SU-DHL-6 (cell line): ENCODE measurements around the gene SLC9A9.

ENCODE experiments used
- H2AFZ ChIP-seq: fragments of 200-600 bp; sonication (generic); 2 replicates; pipeline ENCODE4 v1.6.1; 2014; ENCODE audit warnings: low read depth, mild to moderate bottlenecking, moderate library complexity, mixed read lengths, antibody characterized with exemption, low read length; ENCODE audit not compliant: severe bottlenecking
- H3F3A ChIP-seq: fragments of 200-600 bp; shearing (Covaris generic); 2 replicates; pipeline ENCODE4 v1.6.0; 2016; ENCODE audit warnings: antibody characterized with exemption, mild to moderate bottlenecking; ENCODE audit not compliant: insufficient read depth
- H3K27ac ChIP-seq: fragments of 200-600 bp; sonication (generic); 2 replicates; pipeline ENCODE4 v1.5.1; 2016; ENCODE audit warnings: low read depth, mild to moderate bottlenecking, low read length, moderate library complexity, mixed read lengths
- H3K27me3 ChIP-seq: fragments of 200-600 bp; sonication (generic), shearing (Covaris generic); 2 replicates; pipeline ENCODE4 v1.6.0; 2014; ENCODE audit warnings: mild to moderate bottlenecking, low read length
- H3K36me3 ChIP-seq: fragments of 200-600 bp; sonication (generic); 2 replicates; pipeline ENCODE4 v1.6.1; 2014; ENCODE audit warnings: mild to moderate bottlenecking, low read length, mixed read lengths
- H3K4me2 ChIP-seq: fragments of 300-600, 200-600 bp; shearing (Covaris generic), sonication (generic); 2 replicates; pipeline ENCODE4 v1.6.0; 2014; ENCODE audit warnings: low read length, low read depth, mild to moderate bottlenecking; ENCODE audit not compliant: poor library complexity, severe bottlenecking
- H3K4me3 ChIP-seq: fragments of 200-600 bp; sonication (generic); 2 replicates; pipeline ENCODE4 v1.5.1; 2014; ENCODE audit warnings: antibody characterized with exemption, low read length, mild to moderate bottlenecking, mixed read lengths; ENCODE audit not compliant: insufficient read depth, poor library complexity, severe bottlenecking
- H3K79me2 ChIP-seq: fragments of 200-600 bp; sonication (generic); 2 replicates; pipeline ENCODE4 v1.6.1; 2014; ENCODE audit warnings: mild to moderate bottlenecking, low read length, moderate library complexity; ENCODE audit not compliant: insufficient read depth
- H3K9ac ChIP-seq: fragments of 200-600 bp; sonication (generic); 2 replicates; pipeline ENCODE4 v1.7.0; 2014; ENCODE audit warnings: mild to moderate bottlenecking, low read length
- H3K9me2 ChIP-seq: fragments of 200-600 bp; sonication (generic); replicated peaks from 2 replicates; pipeline ENCODE4 v1.6.1; 2014; ENCODE audit warnings: low read length; ENCODE audit not compliant: insufficient read depth
- H3K9me3 ChIP-seq: fragments of 200-600 bp; sonication (generic); 2 replicates; pipeline ENCODE4 v1.6.1; 2014; ENCODE audit warnings: low read length, mixed read lengths; ENCODE audit not compliant: insufficient read depth
- H4K20me1 ChIP-seq: fragments of 200-600 bp; sonication (generic); 2 replicates; pipeline ENCODE4 v1.6.1; 2014; ENCODE audit warnings: low read depth, mild to moderate bottlenecking, antibody characterized with exemption, low read length, moderate library complexity, mixed read lengths
- EZH2phosphoT487 ChIP-seq: fragments of 200-600 bp; sonication (generic), shearing (Covaris generic); conservative IDR thresholded peaks from 2 replicates; pipeline ENCODE4 v1.6.1; 2018; ENCODE audit warnings: mild to moderate bottlenecking, antibody characterized with exemption, low read length, moderate library complexity, mixed read lengths
- TF ChIP-seq, protein P1 (sequence below): fragments of 200-600 bp; sonication (generic); IDR thresholded peaks from one replicate; pipeline ENCODE4 v1.5.1; 2017; ENCODE audit warnings: antibody characterized with exemption, mild to moderate bottlenecking, low read length, moderate library complexity; ENCODE audit not compliant: insufficient read depth, poor library complexity, severe bottlenecking

The SLC9A9 gene

DNA sequence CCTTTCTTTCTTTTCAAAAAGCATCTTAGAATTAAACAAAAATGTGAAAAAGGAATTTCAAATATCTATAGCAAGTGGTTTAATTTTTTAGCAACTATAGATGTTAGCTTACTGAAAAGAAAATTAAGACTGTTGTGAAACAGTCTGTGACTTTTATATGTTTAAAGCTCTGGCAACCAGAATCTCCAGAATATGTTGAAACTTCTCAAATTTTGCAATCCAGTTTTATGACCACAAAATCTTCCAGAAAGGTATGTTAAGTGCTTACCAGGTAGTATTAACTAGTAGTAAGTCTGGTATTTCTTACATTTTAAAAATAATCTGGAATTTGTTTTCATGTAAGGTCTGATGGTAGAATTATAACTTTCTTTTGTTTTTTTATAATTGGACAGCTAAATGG, 235.0 kb downstream of the SLC9A9 start:
- H2AFZ ChIP-seq, result no peak overlapping the region
- no peaks in the 10 kb centered on the region; the same call in 1 of the 2 replicates for H3K9me2 ChIP-seq
- H3K27ac ChIP-seq, result no peak overlapping the region
- H3K4me3 ChIP-seq, result no peak overlapping the region
- H3K4me2 ChIP-seq, result no peak overlapping the region
- no peak overlapping the region for H3K9ac ChIP-seq
- H4K20me1 ChIP-seq, result no peaks in the 10 kb centered on the region
- no peaks in the 10 kb centered on the region for H3K9me3 ChIP-seq
- no peaks in the 10 kb centered on the region for H3K36me3 ChIP-seq
- H3K27me3 ChIP-seq, result no peaks in the 10 kb centered on the region
- no peaks in the 10 kb centered on the region for H3K79me2 ChIP-seq
- no peaks in the 10 kb centered on the region for H3F3A ChIP-seq
- TF ChIP-seq, protein P1, sequence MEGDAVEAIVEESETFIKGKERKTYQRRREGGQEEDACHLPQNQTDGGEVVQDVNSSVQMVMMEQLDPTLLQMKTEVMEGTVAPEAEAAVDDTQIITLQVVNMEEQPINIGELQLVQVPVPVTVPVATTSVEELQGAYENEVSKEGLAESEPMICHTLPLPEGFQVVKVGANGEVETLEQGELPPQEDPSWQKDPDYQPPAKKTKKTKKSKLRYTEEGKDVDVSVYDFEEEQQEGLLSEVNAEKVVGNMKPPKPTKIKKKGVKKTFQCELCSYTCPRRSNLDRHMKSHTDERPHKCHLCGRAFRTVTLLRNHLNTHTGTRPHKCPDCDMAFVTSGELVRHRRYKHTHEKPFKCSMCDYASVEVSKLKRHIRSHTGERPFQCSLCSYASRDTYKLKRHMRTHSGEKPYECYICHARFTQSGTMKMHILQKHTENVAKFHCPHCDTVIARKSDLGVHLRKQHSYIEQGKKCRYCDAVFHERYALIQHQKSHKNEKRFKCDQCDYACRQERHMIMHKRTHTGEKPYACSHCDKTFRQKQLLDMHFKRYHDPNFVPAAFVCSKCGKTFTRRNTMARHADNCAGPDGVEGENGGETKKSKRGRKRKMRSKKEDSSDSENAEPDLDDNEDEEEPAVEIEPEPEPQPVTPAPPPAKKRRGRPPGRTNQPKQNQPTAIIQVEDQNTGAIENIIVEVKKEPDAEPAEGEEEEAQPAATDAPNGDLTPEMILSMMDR, result no peak
- TF ChIP-seq EZH2phosphoT487, result no peak

DNA sequence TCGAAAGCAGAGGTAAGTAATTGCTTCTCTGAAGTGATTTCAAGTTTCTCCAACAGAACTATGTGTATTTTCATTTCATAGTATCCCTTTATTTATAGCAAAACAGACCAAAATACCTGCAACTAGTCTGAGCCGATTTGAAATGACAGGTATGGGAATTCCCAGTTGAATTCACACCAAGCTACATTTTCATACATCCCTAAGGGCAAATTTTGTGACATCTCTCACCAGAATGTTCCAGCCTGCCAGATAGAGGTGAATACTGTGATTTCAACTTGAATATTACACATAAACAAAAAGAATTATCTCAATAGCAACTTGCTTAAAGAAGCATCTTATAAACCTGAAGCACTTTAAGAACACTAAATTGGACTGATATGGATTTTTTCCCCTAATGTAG, 235.7 kb downstream of the SLC9A9 start:
- H3K4me3 ChIP-seq, result no peak overlapping the region
- no peak overlapping the region for H2AFZ ChIP-seq
- no peaks in the 10 kb centered on the region for H3K36me3 ChIP-seq
- H3K9ac ChIP-seq, result no peak overlapping the region
- no peaks in the 10 kb centered on the region for H4K20me1 ChIP-seq
- no peaks in the 10 kb centered on the region for H3F3A ChIP-seq
- no peak overlapping the region for H3K27ac ChIP-seq
- H3K9me2 ChIP-seq, result no peaks in the 10 kb centered on the region
- H3K9me3 ChIP-seq, result no peaks in the 10 kb centered on the region
- no peaks in the 10 kb centered on the region for H3K27me3 ChIP-seq
- no peak overlapping the region for H3K4me2 ChIP-seq
- TF ChIP-seq, protein P1, result no peak
- TF ChIP-seq EZH2phosphoT487, result no peak
- no peaks in the 10 kb centered on the region for H3K79me2 ChIP-seq

DNA sequence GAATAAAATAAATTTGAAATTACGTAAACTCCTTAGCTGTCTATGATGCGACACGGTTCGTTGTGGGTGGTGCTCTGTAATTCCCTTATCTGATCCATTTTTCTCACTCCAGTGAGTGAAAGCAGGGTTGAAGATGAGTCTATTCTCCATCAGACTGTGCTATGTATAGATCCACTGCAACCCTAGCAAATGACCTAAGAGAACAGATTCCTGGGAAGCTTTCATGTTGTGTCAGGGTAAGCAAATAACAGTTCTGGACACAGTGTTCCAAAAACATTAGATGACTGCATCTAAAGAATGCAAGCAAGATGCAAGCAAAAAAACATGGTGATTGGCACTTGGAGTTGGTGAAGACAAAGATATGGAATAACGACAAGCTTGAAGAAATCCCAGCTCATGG, 239.3 kb downstream of the SLC9A9 start:
- Histone ChIP-seq H4K20me1 (no peaks in the 10 kb centered on the region), H3K27ac (no peak overlapping the region), H3K9me2 (no peaks in the 10 kb centered on the region), H3K9ac (no peak overlapping the region), H3K27me3 (no peaks in the 10 kb centered on the region), H3K4me3 (no peak overlapping the region), H3F3A (no peaks in the 10 kb centered on the region), H3K36me3 (no peaks in the 10 kb centered on the region), H3K79me2 (no peaks in the 10 kb centered on the region), H3K9me3 (no peaks in the 10 kb centered on the region), H3K4me2 (no peak overlapping the region), H2AFZ (no peak overlapping the region)
- no peak for TF ChIP-seq EZH2phosphoT487
- TF ChIP-seq, protein P1, result no peak
